H1 (cell line): Measurements from ENCODE around the gene PBX2. TPM values are rescaled to one million over a fixed set of nuclear protein-coding genes. Genes with fewer than 3 reads are reported as not detected.

Experiments used
- CTBP2 ChIP-seq: IDR thresholded peaks from 2 replicates; pipeline ENCODE4 v1.7.0; 2011; ENCODE audit warnings: borderline replicate concordance, mild to moderate bottlenecking, moderate library complexity, mixed read lengths, low read length; ENCODE audit not compliant: insufficient read depth, insufficient read length
- E2F6 ChIP-seq: IDR thresholded peaks from 2 replicates; pipeline ENCODE4 v1.6.1; 2012; ENCODE audit warnings: inconsistent platforms
- EGR1 ChIP-seq: IDR thresholded peaks from 2 replicates; pipeline ENCODE4 v1.6.1; 2011; ENCODE audit warnings: low read depth, low read length, borderline replicate concordance
- GABPA ChIP-seq: IDR thresholded peaks from 2 replicates; pipeline ENCODE4 v1.6.1; 2011; ENCODE audit warnings: mild to moderate bottlenecking, low read length, moderate library complexity, borderline replicate concordance; ENCODE audit not compliant: insufficient read depth
- MAX ChIP-seq: IDR thresholded peaks from 2 replicates; pipeline ENCODE4 v1.6.1; 2012; ENCODE audit warnings: inconsistent platforms
- SIN3A ChIP-seq, 2 experiments: IDR thresholded peaks in 1 of 2; conservative IDR thresholded peaks in 1 of 2; 2 replicates each; pipeline ENCODE4 v1.6.1; 2011 to 2012; ENCODE audit warnings: low read length in 2 of 2, improper control_type of control experiment in 1 of 2, low read depth in 1 of 2, mild to moderate bottlenecking in 1 of 2
- SIX5 ChIP-seq: IDR thresholded peaks from 2 replicates; pipeline ENCODE4 v1.6.1; 2011; ENCODE audit warnings: mild to moderate bottlenecking, low read depth, low read length
- TCF12 ChIP-seq: IDR thresholded peaks from 2 replicates; pipeline ENCODE4 v1.6.1; 2011; ENCODE audit warnings: low read depth, mild to moderate bottlenecking, low read length
- ZNF274 ChIP-seq: IDR thresholded peaks from 2 replicates; pipeline ENCODE4 v1.7.0; 2012; ENCODE audit warnings: low read length, borderline replicate concordance; ENCODE audit errors: extremely low read depth
- polyA plus RNA-seq, 7 experiments: library from polyadenylated mRNA; depleted of rRNA in 3 of 7; stranded (reverse) in 5 of 7; unstranded in 2 of 7; fragments of >200 nt in 5 of 7; fragments of 200-250 nt in 2 of 7; gene quantifications; 1 replicate in 5 of 7; 2 replicates in 1 of 7; 4 replicates in 1 of 7; pipeline versions ENCODE4 v1.2.1 to v1.2.3, GENCODE V29; 2011 to 2013; ENCODE audit warnings: missing spikeins in 2 of 7, mixed read lengths in 2 of 7
- total RNA-seq: library from RNA; stranded (reverse); fragmentation: NEBNext Ultra II Directional; extraction: Animal tissue kit (Norgen Biotek cat#: 25700); gene quantifications from 2 replicates; pipeline ENCODE4 v1.2.1, GENCODE V29; 2021

The PBX2 gene
- total and polyA plus RNA-seq, 2 of the 8 experiments (the other 6 are each of a cell fraction or from before 2014, with no cell fraction given), result 102 to 130 TPM

GRCh38 chr6:32239462-32239861 is 49.5 kb upstream of the PBX2 start (continued):
- TF ChIP-seq SIX5 (no peak), ZNF274 (no peak), CTBP2 (no peak), EGR1 (no peak), TCF12 (no peak), GABPA (no peak), SIN3A (conservative IDR thresholded peaks at IDR 0.05 in 1 of 2, IDR thresholded peaks at IDR 0.05 in 1 of 2; ENCODE audit: low read depth in 1 of 2, low read length in 2 of 2) (no peak), E2F6 (no peak), MAX (no peak)
- TF ChIP-seq, all 59 proteins: peak for 0
